ENCODE measurements around the gene CTIF.

CTIF gene

GRCh38 chr18:48627216-48627615 lies 88.4 kb downstream of the CTIF start:
- no peaks in the 10 kb centered on the region for H3K36me3 ChIP-seq (replicated peaks; ENCODE audit: insufficient read depth, low read length)
- H3K9me3 ChIP-seq (replicated peaks; ENCODE audit: insufficient read depth, low read length), result no peaks in the 10 kb centered on the region
- H2AFZ ChIP-seq (ENCODE audit: low read length), result no peak overlapping the region
- no peak for DNase-seq
- H3K79me2 ChIP-seq (ENCODE audit: low read length), result no peaks in the 10 kb centered on the region
- no peak overlapping the region for H3K4me2 ChIP-seq (ENCODE audit: low read depth, low read length)
- no peak overlapping the region for H3K4me3 ChIP-seq (ENCODE audit: low read length)
- no peak overlapping the region for H3K27ac ChIP-seq (ENCODE audit: low read length)
- TF ChIP-seq, protein P1, sequence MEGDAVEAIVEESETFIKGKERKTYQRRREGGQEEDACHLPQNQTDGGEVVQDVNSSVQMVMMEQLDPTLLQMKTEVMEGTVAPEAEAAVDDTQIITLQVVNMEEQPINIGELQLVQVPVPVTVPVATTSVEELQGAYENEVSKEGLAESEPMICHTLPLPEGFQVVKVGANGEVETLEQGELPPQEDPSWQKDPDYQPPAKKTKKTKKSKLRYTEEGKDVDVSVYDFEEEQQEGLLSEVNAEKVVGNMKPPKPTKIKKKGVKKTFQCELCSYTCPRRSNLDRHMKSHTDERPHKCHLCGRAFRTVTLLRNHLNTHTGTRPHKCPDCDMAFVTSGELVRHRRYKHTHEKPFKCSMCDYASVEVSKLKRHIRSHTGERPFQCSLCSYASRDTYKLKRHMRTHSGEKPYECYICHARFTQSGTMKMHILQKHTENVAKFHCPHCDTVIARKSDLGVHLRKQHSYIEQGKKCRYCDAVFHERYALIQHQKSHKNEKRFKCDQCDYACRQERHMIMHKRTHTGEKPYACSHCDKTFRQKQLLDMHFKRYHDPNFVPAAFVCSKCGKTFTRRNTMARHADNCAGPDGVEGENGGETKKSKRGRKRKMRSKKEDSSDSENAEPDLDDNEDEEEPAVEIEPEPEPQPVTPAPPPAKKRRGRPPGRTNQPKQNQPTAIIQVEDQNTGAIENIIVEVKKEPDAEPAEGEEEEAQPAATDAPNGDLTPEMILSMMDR (IDR thresholded peaks at IDR 0.05; ENCODE audit: low read length), result no peak
- TF ChIP-seq EZH2 (optimal IDR thresholded peaks at IDR 0.05; ENCODE audit: low read depth, low read length), result no peak
- TF ChIP-seq EZH2phosphoT487 (IDR thresholded peaks at IDR 0.05; ENCODE audit: low read length), result no peak
- no peaks in the 10 kb centered on the region for H3K4me1 ChIP-seq (ENCODE audit: low read length)
- H4K20me1 ChIP-seq (ENCODE audit: insufficient read depth, low read length), result no peaks in the 10 kb centered on the region
- H3K9ac ChIP-seq (ENCODE audit: low read length), result no peak overlapping the region
- H3K27me3 ChIP-seq (replicated peaks; ENCODE audit: insufficient read depth, low read length), result no peaks in the 10 kb centered on the region
- no peaks in the 10 kb centered on the region for H3K9me2 ChIP-seq (replicated peaks; ENCODE audit: insufficient read depth, low read length)
- H3F3A ChIP-seq (ENCODE audit: insufficient read depth, low read length), result no peaks in the 10 kb centered on the region

DNA sequence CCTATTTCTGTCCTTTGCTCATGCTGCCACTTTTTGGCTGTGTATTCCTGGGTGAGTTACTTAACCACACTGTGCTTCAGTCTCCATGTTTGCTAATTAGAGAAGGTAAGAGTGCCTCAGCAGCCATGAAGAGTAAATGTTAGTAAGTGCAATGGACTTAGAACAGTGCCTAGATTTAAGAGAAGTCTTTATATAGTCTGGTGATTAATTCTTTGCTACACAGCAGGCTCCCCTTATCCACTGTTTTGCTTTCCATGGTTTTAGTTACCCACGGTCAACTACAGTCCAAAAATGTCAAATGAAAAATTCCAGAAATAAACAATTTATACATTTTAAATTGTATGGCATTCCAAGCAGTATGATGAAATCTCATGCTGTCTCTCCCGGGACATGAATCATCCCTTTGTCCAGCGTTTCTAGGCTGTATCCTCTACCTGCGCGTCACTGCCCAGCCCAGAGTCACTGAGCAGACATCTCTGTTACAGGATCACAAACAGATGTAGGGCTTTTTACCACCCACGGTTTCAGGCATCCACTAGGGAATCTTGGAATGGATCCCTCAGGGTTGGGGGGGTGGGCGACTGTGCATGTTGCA lies 91.0 kb downstream of the CTIF start:
- Histone ChIP-seq H2AFZ (ENCODE audit: low read length) (no peak overlapping the region), H3K9ac (ENCODE audit: low read length) (no peak overlapping the region), H3K4me2 (ENCODE audit: low read depth, low read length) (no peak overlapping the region), H3K4me1 (ENCODE audit: low read length) (no peaks in the 10 kb centered on the region), H3F3A (ENCODE audit: insufficient read depth, low read length) (no peaks in the 10 kb centered on the region), H4K20me1 (ENCODE audit: insufficient read depth, low read length) (no peaks in the 10 kb centered on the region), H3K4me3 (ENCODE audit: low read length) (no peak overlapping the region), H3K36me3 (replicated peaks; ENCODE audit: insufficient read depth, low read length) (no peaks in the 10 kb centered on the region), H3K27me3 (replicated peaks; ENCODE audit: insufficient read depth, low read length) (no peaks in the 10 kb centered on the region), H3K27ac (ENCODE audit: low read length) (no peak overlapping the region), H3K79me2 (ENCODE audit: low read length) (no peaks in the 10 kb centered on the region), H3K9me3 (replicated peaks; ENCODE audit: insufficient read depth, low read length) (no peaks in the 10 kb centered on the region), H3K9me2 (replicated peaks; ENCODE audit: insufficient read depth, low read length) (no peaks in the 10 kb centered on the region)
- no peak for DNase-seq
- TF ChIP-seq, protein P1 (IDR thresholded peaks at IDR 0.05; ENCODE audit: low read length), result no peak
- TF ChIP-seq EZH2phosphoT487 (IDR thresholded peaks at IDR 0.05; ENCODE audit: low read length) (no peak), EZH2 (optimal IDR thresholded peaks at IDR 0.05; ENCODE audit: low read depth, low read length) (no peak)

GRCh38 chr18:48631851-48632250 lies 93.0 kb downstream of the CTIF start:
- no peak overlapping the region for H3K9ac ChIP-seq (ENCODE audit: low read length)
- H3K36me3 ChIP-seq (replicated peaks; ENCODE audit: insufficient read depth, low read length), result no peaks in the 10 kb centered on the region
- H3F3A ChIP-seq (ENCODE audit: insufficient read depth, low read length), result no peaks in the 10 kb centered on the region
- H3K9me2 ChIP-seq (replicated peaks; ENCODE audit: insufficient read depth, low read length), result no peaks in the 10 kb centered on the region
- H3K4me1 ChIP-seq (ENCODE audit: low read length), result no peaks in the 10 kb centered on the region
- no peaks in the 10 kb centered on the region for H4K20me1 ChIP-seq (ENCODE audit: insufficient read depth, low read length)
- no peak for TF ChIP-seq EZH2 (optimal IDR thresholded peaks at IDR 0.05; ENCODE audit: low read depth, low read length)
- TF ChIP-seq EZH2phosphoT487 (IDR thresholded peaks at IDR 0.05; ENCODE audit: low read length), result no peak
- TF ChIP-seq, protein P1 (IDR thresholded peaks at IDR 0.05; ENCODE audit: low read length), result no peak
- DNase-seq, result no peak
- H3K79me2 ChIP-seq (ENCODE audit: low read length), result no peaks in the 10 kb centered on the region
- no peaks in the 10 kb centered on the region for H3K27me3 ChIP-seq (replicated peaks; ENCODE audit: insufficient read depth, low read length)
- H2AFZ ChIP-seq (ENCODE audit: low read length), result no peak overlapping the region
- H3K9me3 ChIP-seq (replicated peaks; ENCODE audit: insufficient read depth, low read length), result no peaks in the 10 kb centered on the region
- H3K4me3 ChIP-seq (ENCODE audit: low read length), result no peak overlapping the region
- no peak overlapping the region for H3K4me2 ChIP-seq (ENCODE audit: low read depth, low read length)
- no peak overlapping the region for H3K27ac ChIP-seq (ENCODE audit: low read length)

Data from MM.1S (cell line).